ENCODE measurements around the gene RFX6. TPM values are rescaled to one million over a fixed set of nuclear protein-coding genes. Genes with fewer than 3 reads are reported as not detected.

RFX6 gene
- total and polyA plus RNA-seq, 4 donors, result not detected

- TF ChIP-seq TAF1 (conservative IDR thresholded peaks at IDR 0.05), result no peak
- TF ChIP-seq ZBTB33 (IDR thresholded peaks at IDR 0.05), result no peak
Observed at GRCh38 chr6:116887894-116888293, 10.9 kb downstream of the RFX6 start (continued).

GRCh38 chr6:116888732-116889360 lies 11.8 kb downstream of the RFX6 start:
- Histone ChIP-seq H3K36me3 (ENCODE audit: control insufficient read depth in 4 of 4, insufficient read depth in 3 of 4, low read depth in 1 of 4, low read length in 3 of 4) (no peaks in the 10 kb centered on the region), H3K27me3 (ENCODE audit: control insufficient read depth in 4 of 4, insufficient read depth in 4 of 4, low read length in 3 of 4) (no peaks in the 10 kb centered on the region), H3K9me3 (ENCODE audit: control insufficient read depth in 4 of 4, low read length in 3 of 4) (no peaks in the 10 kb centered on the region), H3K27ac (ENCODE audit: low read depth in 1 of 2, low read length in 2 of 2) (no peak overlapping the region), H3K4me1 (ENCODE audit: control insufficient read depth in 4 of 4, insufficient read depth in 4 of 4, low read length in 3 of 4) (no peaks in the 10 kb centered on the region), H3K9ac (ENCODE audit: low read depth in 1 of 2, low read length in 2 of 2) (no peak overlapping the region), H3K4me3 (ENCODE audit: low read depth in 1 of 3, low read length in 3 of 3) (no peak overlapping the region)
- WGBS, result 92% methylated on average over 2 of the region's 2 CpGs
- TF ChIP-seq MAX (IDR thresholded peaks at IDR 0.05), result no peak
- TF ChIP-seq GABPA (IDR thresholded peaks at IDR 0.05 in 1 of 2, conservative IDR thresholded peaks at IDR 0.05 in 1 of 2), result no peak
- TF ChIP-seq REST (IDR thresholded peaks at IDR 0.05), result no peak
- TF ChIP-seq FOXA2 (IDR thresholded peaks at IDR 0.05), result no peak
- no peak for TF ChIP-seq ZBTB33 (IDR thresholded peaks at IDR 0.05)
- TF ChIP-seq YY1 (IDR thresholded peaks at IDR 0.05), result no peak
- no peak for TF ChIP-seq HNF4A (conservative IDR thresholded peaks at IDR 0.05)
- TF ChIP-seq EGR1 (IDR thresholded peaks at IDR 0.05; ENCODE audit: low read depth in 2 of 2), result no peak
- TF ChIP-seq RAD21 (IDR thresholded peaks at IDR 0.05), result no peak
- TF ChIP-seq CTCF (IDR thresholded peaks at IDR 0.05; ENCODE audit: low read depth, low read length, missing input control), result no peak
- TF ChIP-seq NR2F2 (IDR thresholded peaks at IDR 0.05), result no peak
- DNase-seq (ENCODE audit: low spot score), result no peak
